Natural killer cell (primary cell): ENCODE data around the gene IFT43. TPM values are rescaled to one million over a fixed set of nuclear protein-coding genes. Genes with fewer than 3 reads are reported as not detected.

Source experiments
- ATAC-seq, 3 donors: fragments of 150-1000 bp in 2 of 3; fragments of 200-7000 bp in 1 of 3; cut with Tn5 transposase; 1 replicate in 1 of 3; 2 replicates in 2 of 3; pipeline ENCODE4 v1.10.0; 2021; ENCODE audit warnings: mild to moderate bottlenecking in 2 of 3, moderate library complexity in 2 of 3
- DNase-seq, 2 donors: peaks; one replicate each; pipeline versions ENCODE4 v3.0.0 to v3.0.0-alpha.2; 2013 to 2021; ENCODE audit warnings: mixed read lengths in 1 of 2
- H3K27ac ChIP-seq: one replicate; pipeline ENCODE4 v1.5.1; 2013; ENCODE audit warnings: mild to moderate bottlenecking, low read length
- H3K27me3 ChIP-seq: one replicate; pipeline ENCODE4 v1.6.1; 2013; ENCODE audit warnings: low read length; ENCODE audit not compliant: control insufficient read depth, insufficient read depth
- H3K36me3 ChIP-seq: one replicate; pipeline ENCODE4 v1.6.1; 2013; ENCODE audit warnings: low read length; ENCODE audit not compliant: control insufficient read depth, insufficient read depth
- H3K4me1 ChIP-seq: one replicate; pipeline ENCODE4 v1.6.1; 2013; ENCODE audit warnings: low read length; ENCODE audit not compliant: control insufficient read depth, insufficient read depth
- H3K4me3 ChIP-seq: one replicate; pipeline ENCODE4 v1.5.1; 2013; ENCODE audit warnings: low read length
- H3K9me3 ChIP-seq: one replicate; pipeline ENCODE4 v1.6.1; 2013; ENCODE audit warnings: low read length; ENCODE audit not compliant: control insufficient read depth, insufficient read depth
- H3K27ac Mint-ChIP-seq, 2 donors: one replicate each; pipeline ENCODE4 v1.8.0; 2022; ENCODE audit warnings: mild to moderate bottlenecking in 2 of 2, mixed read lengths in 2 of 2, moderate library complexity in 1 of 2
- H3K27me3 Mint-ChIP-seq, 2 donors: one replicate each; pipeline ENCODE4 v1.8.0; 2022; ENCODE audit warnings: low read depth in 2 of 2, mixed read lengths in 2 of 2
- H3K36me3 Mint-ChIP-seq: one replicate; pipeline ENCODE4 v1.8.0; 2022; ENCODE audit warnings: mixed read lengths
- H3K4me1 Mint-ChIP-seq, 2 donors: one replicate each; pipeline ENCODE4 v1.8.0; 2022; ENCODE audit warnings: mixed read lengths in 2 of 2
- H3K4me3 Mint-ChIP-seq: one replicate; pipeline ENCODE4 v1.8.0; 2022; ENCODE audit warnings: mild to moderate bottlenecking, moderate library complexity, mixed read lengths
- H3K9me3 Mint-ChIP-seq, 2 donors: one replicate each; pipeline ENCODE4 v1.8.0; 2022; ENCODE audit warnings: mixed read lengths in 2 of 2
- CTCF ChIP-seq: fragments of 200-600 bp; IDR thresholded peaks from one replicate; pipeline ENCODE4 v1.8.0; 2022; ENCODE audit warnings: antibody characterized with exemption
- WGBS: methylation state at CpG from one replicate; pipeline ENCODE4 v1.1.7; 2013; ENCODE audit warnings: missing lambda C conversion rate; ENCODE audit not compliant: insufficient coverage; 5-methylcytosine and 5-hydroxymethylcytosine counted together
- intact Hi-C: fragments of 100-400 bp; cut with micrococcal nuclease; formaldehyde crosslinking; loops from one replicate; pipeline ENCODE4 v1.14.2; 2022
- total RNA-seq, 4 donors: library from RNA; stranded (reverse); fragments of 120-200 nt in 1 of 4; gene quantifications; one replicate each; pipeline versions ENCODE4 v1.2.3 to v1.2.4, GENCODE V29; 2013 to 2022

Gene IFT43
- total RNA-seq, 3 donors from 2014 or later (not counting 1 experiment from before 2014, with no cell fraction given), result 19.0 to 20.8 (median 20.7) TPM

- H3K36me3 ChIP-seq, result no peaks in the 10 kb centered on the region
- no peak for ATAC-seq
- WGBS, result no CpG with 5 or more reads among the region's 1 CpG
Measured at GRCh38 chr14:76023757-76024156, 38.2 kb downstream of the IFT43 start.

GRCh38 chr14:76024211-76024907 lies 38.8 kb downstream of the IFT43 start:
- Mint-ChIP-seq H3K36me3 (peaks cover 12% of the 10 kb centered on the region), H3K27me3 (no peaks in the 10 kb centered on the region), H3K4me1 (no peaks in the 10 kb centered on the region), H3K27ac (no peak overlapping the region), H3K4me3 (no peak overlapping the region), H3K9me3 (peaks cover 5 to 10% of the 10 kb centered on the region in 2 donors)
- Histone ChIP-seq H3K9me3 (no peaks in the 10 kb centered on the region), H3K27ac (no peak overlapping the region), H3K4me3 (no peak overlapping the region), H3K27me3 (no peaks in the 10 kb centered on the region), H3K36me3 (no peaks in the 10 kb centered on the region), H3K4me1 (no peaks in the 10 kb centered on the region)
- TF ChIP-seq CTCF, result no peak
- intact Hi-C loops, result no loop called here
- no peak for DNase-seq
- no peak for ATAC-seq
- 92% methylated on average over 2 of the region's 4 CpGs for WGBS

More at GRCh38 chr14:76023757-76024156, 38.2 kb downstream of the IFT43 start:
- no peaks in the 10 kb centered on the region for H3K4me1 ChIP-seq
- Mint-ChIP-seq H3K4me1 (no peaks in the 10 kb centered on the region), H3K27ac (no peak overlapping the region), H3K36me3 (peaks cover 16% of the 10 kb centered on the region), H3K4me3 (no peak overlapping the region), H3K9me3 (peaks cover 6 to 16% of the 10 kb centered on the region in 2 donors), H3K27me3 (no peaks in the 10 kb centered on the region)
- no peak overlapping the region for H3K4me3 ChIP-seq
- no peak for DNase-seq
- H3K27me3 ChIP-seq, result no peaks in the 10 kb centered on the region
- no peak for TF ChIP-seq CTCF
- intact Hi-C loops, result no loop called here
- no peak overlapping the region for H3K27ac ChIP-seq
- no peaks in the 10 kb centered on the region for H3K9me3 ChIP-seq

- Mint-ChIP-seq H3K36me3 (no peaks in the 10 kb centered on the region), H3K27ac (no peak overlapping the region), H3K27me3 (no peaks in the 10 kb centered on the region), H3K9me3 (no peaks in the 10 kb centered on the region), H3K4me3 (no peak overlapping the region), H3K4me1 (no peaks in the 10 kb centered on the region)
- WGBS, result 94% methylated on average over 3 of the region's 3 CpGs
- intact Hi-C loops, result no loop called here
- no peaks in the 10 kb centered on the region for H3K27me3 ChIP-seq
- TF ChIP-seq CTCF, result no peak
- ATAC-seq (no peak), DNase-seq (no peak)
- no peaks in the 10 kb centered on the region for H3K9me3 ChIP-seq
- no peak overlapping the region for H3K27ac ChIP-seq
- peaks cover 3% of the 10 kb centered on the region for H3K36me3 ChIP-seq
- H3K4me1 ChIP-seq, result no peaks in the 10 kb centered on the region
- H3K4me3 ChIP-seq, result no peak overlapping the region
Measured at GRCh38 chr14:76034566-76034965, 49.0 kb downstream of the IFT43 start.

GRCh38 chr14:76040704-76041103 lies 55.1 kb downstream of the IFT43 start:
- no peaks in the 10 kb centered on the region for H3K36me3 ChIP-seq
- Mint-ChIP-seq H3K9me3 (no peaks in the 10 kb centered on the region), H3K4me3 (no peak overlapping the region), H3K4me1 (peaks cover 0 to under 1% of the 10 kb centered on the region in 2 donors), H3K27ac (no peak overlapping the region), H3K36me3 (no peaks in the 10 kb centered on the region), H3K27me3 (no peaks in the 10 kb centered on the region)
- H3K4me3 ChIP-seq, result no peak overlapping the region
- no peaks in the 10 kb centered on the region for H3K9me3 ChIP-seq
- no peak for ATAC-seq
- WGBS, result 84% methylated on average over 3 of the region's 3 CpGs
- no peak for TF ChIP-seq CTCF
- no peak overlapping the region for H3K27ac ChIP-seq
- intact Hi-C loops, result no loop called here
- H3K4me1 ChIP-seq, result no peaks in the 10 kb centered on the region
- H3K27me3 ChIP-seq, result no peaks in the 10 kb centered on the region
- DNase-seq, result no peak
